HG03025 (cell line): ENCODE data around the gene SUPT16H.
A peak's percentile ranks its signal among the peaks of the same experiment; 100 is the strongest.
"Not testable (repeated sequence)": the region's sequence is repeated elsewhere in the genome, so short reads cannot be mapped to it uniquely, and the experiment has no call there.

ENCODE experiments used
- ATAC-seq: cut with Tn5 transposase; IDR thresholded peaks from one replicate; pipeline ENCODE4 v1.9.1; 2021; ENCODE audit warnings: mild to moderate bottlenecking, moderate library complexity; ENCODE audit not compliant: unreplicated experiment, low FRiP score

The SUPT16H gene

GRCh38 chr14:21383848-21384493, at the start of gene SUPT16H:
Gene SUPT16H (minus strand): TSS chr14:21384019. CDS start chr14:21383927, 92 bp downstream.
- ATAC-seq: peak; percentile 90

GRCh38 chr14:21431126-21431525, 47.3 kb upstream of the SUPT16H start:
- no peak for ATAC-seq

GRCh38 chr14:21428930-21429329, 45.1 kb upstream of the SUPT16H start:
- no peak for ATAC-seq

GRCh38 chr14:21426692-21427091, 42.9 kb upstream of the SUPT16H start:
- ATAC-seq: no peak

GRCh38 chr14:21419528-21419927, 35.7 kb upstream of the SUPT16H start:
- no peak for ATAC-seq

GRCh38 chr14:21415329-21415728, 31.5 kb upstream of the SUPT16H start:
- no peak for ATAC-seq

GRCh38 chr14:21414137-21414631, 30.4 kb upstream of the SUPT16H start:
- ATAC-seq: no peak

- ATAC-seq: no peak
These were observed 24.3 kb upstream of the SUPT16H start for GRCh38 chr14:21408147-21408546.

- ATAC-seq: no peak
These were observed 22.4 kb upstream of the SUPT16H start for GRCh38 chr14:21406213-21406612.

GRCh38 chr14:21405097-21405496, 21.3 kb upstream of the SUPT16H start:
- ATAC-seq: no peak

- ATAC-seq: no peak
These were observed 15.6 kb upstream of the SUPT16H start for GRCh38 chr14:21399311-21399870.

GRCh38 chr14:21398901-21399300, 15.1 kb upstream of the SUPT16H start:
- ATAC-seq: no peak

- ATAC-seq: no peak
These were observed 11.6 kb upstream of the SUPT16H start for GRCh38 chr14:21395450-21395849.

- no peak for ATAC-seq
These were observed 1.5 kb upstream of the SUPT16H start for GRCh38 chr14:21385188-21385904.

- peak; percentile 19 for ATAC-seq
These were observed 654 bp upstream of the SUPT16H start for GRCh38 chr14:21384494-21384851.

- ATAC-seq: no peak
These were observed 652 bp downstream of the SUPT16H start for GRCh38 chr14:21382886-21383847.

- no peak for ATAC-seq
These were observed 1.7 kb downstream of the SUPT16H start for GRCh38 chr14:21382095-21382494.

- ATAC-seq: no peak
These were observed 4.5 kb downstream of the SUPT16H start for GRCh38 chr14:21379338-21379737.

GRCh38 chr14:21373980-21374379, 9.8 kb downstream of the SUPT16H start:
- no peak for ATAC-seq

- ATAC-seq: not testable (repeated sequence)
These were observed 11.0 kb downstream of the SUPT16H start for GRCh38 chr14:21372814-21373213.
